WTC11 (cell line): ENCODE results near the gene SDF4. TPM values are rescaled to one million over a fixed set of nuclear protein-coding genes. Genes with fewer than 3 reads are reported as not detected.

Experiments
- ATAC-seq: fragments of 200-7000 bp; cut with Tn5 transposase; 2 replicates; pipeline ENCODE4 v1.10.0; 2021; ENCODE audit warnings: mild to moderate bottlenecking, moderate library complexity
- CTCF ChIA-PET: fragments of 300-600 bp; sonication (Branson Sonifier 250); formaldehyde crosslinking; loops from one replicate; lab custom pipeline; 2021; ENCODE audit warnings: antibody characterized with exemption; lab: Charles Lee
- POLR2A ChIA-PET: fragments of 350-600 bp; sonication (Branson Sonifier 250); formaldehyde crosslinking; loops from one replicate; lab custom pipeline; 2021; ENCODE audit warnings: antibody characterized with exemption; lab: Charles Lee
- DNase-seq: peaks from one replicate; pipeline ENCODE4 v3.0.0; 2021; ENCODE audit warnings: low spot score
- H3K27ac Mint-ChIP-seq: 2 replicates; pipeline ENCODE4 v1.8.0; 2021; ENCODE audit warnings: mixed read lengths
- H3K27me3 Mint-ChIP-seq: 2 replicates; pipeline ENCODE4 v1.8.0; 2021; ENCODE audit warnings: low read depth, mild to moderate bottlenecking, moderate library complexity, mixed read lengths
- H3K36me3 Mint-ChIP-seq: 2 replicates; pipeline ENCODE4 v1.8.0; 2021; ENCODE audit warnings: mixed read lengths
- H3K4me1 Mint-ChIP-seq: 2 replicates; pipeline ENCODE4 v1.8.0; 2022; ENCODE audit warnings: mixed read lengths
- H3K4me3 Mint-ChIP-seq: 2 replicates; pipeline ENCODE4 v1.8.0; 2021; ENCODE audit warnings: mild to moderate bottlenecking, moderate library complexity, mixed read lengths
- H3K9me3 Mint-ChIP-seq: 2 replicates; pipeline ENCODE4 v1.8.0; 2021; ENCODE audit warnings: mixed read lengths
- CREB1 ChIP-seq: sonication (generic); formaldehyde crosslinking; IDR thresholded peaks from 2 replicates; pipeline ENCODE4 v1.8.0; 2023; ENCODE audit warnings: mild to moderate bottlenecking, missing genetic modification reagents
- ELF4 ChIP-seq: sonication (generic); formaldehyde crosslinking; IDR thresholded peaks from 2 replicates; pipeline ENCODE4 v1.8.1; 2022; ENCODE audit warnings: low read depth, mild to moderate bottlenecking, moderate library complexity, missing genetic modification reagents
- FOXK1 ChIP-seq: sonication (generic); formaldehyde crosslinking; IDR thresholded peaks from 2 replicates; pipeline ENCODE4 v1.8.0; 2022; ENCODE audit warnings: mild to moderate bottlenecking, moderate library complexity, missing genetic modification reagents
- GTF2I ChIP-seq: fragments of 250-450 bp; sonication (Bioruptor Pico); conservative IDR thresholded peaks from 2 replicates; pipeline ENCODE4 v1.4.0; 2021; ENCODE audit warnings: mild to moderate bottlenecking
- IRF2 ChIP-seq: sonication (generic); formaldehyde crosslinking; IDR thresholded peaks from 2 replicates; pipeline ENCODE4 v1.8.0; 2022; ENCODE audit warnings: low read depth, missing genetic modification reagents, borderline replicate concordance
- JAZF1 ChIP-seq: fragments of 250-450 bp; sonication (Bioruptor Pico); IDR thresholded peaks from 2 replicates; pipeline ENCODE4 v1.9.0; 2021; ENCODE audit warnings: moderate library complexity, mild to moderate bottlenecking, inconsistent platforms
- JUN ChIP-seq: sonication (generic); formaldehyde crosslinking; IDR thresholded peaks from 2 replicates; pipeline ENCODE4 v1.8.0; 2023; ENCODE audit warnings: mild to moderate bottlenecking, missing genetic modification reagents
- KAT7 ChIP-seq: sonication (generic); formaldehyde crosslinking; IDR thresholded peaks from 2 replicates; pipeline ENCODE4 v1.8.1; 2023; ENCODE audit warnings: missing genetic modification reagents, mild to moderate bottlenecking, borderline replicate concordance
- MXD4 ChIP-seq: fragments of 250-450 bp; sonication (Bioruptor Pico); IDR thresholded peaks from 2 replicates; pipeline ENCODE4 v1.8.0; 2021; ENCODE audit warnings: mild to moderate bottlenecking, moderate library complexity, borderline replicate concordance
- NFE2L1 ChIP-seq: sonication (generic); formaldehyde crosslinking; IDR thresholded peaks from 2 replicates; pipeline ENCODE4 v1.8.1; 2023; ENCODE audit warnings: missing genetic modification reagents
- NFYB ChIP-seq: sonication (generic); formaldehyde crosslinking; conservative IDR thresholded peaks from 2 replicates; pipeline ENCODE4 v1.8.0; 2022; ENCODE audit warnings: low read depth, missing genetic modification reagents
- NR3C1 ChIP-seq: sonication (generic); formaldehyde crosslinking; conservative IDR thresholded peaks from 2 replicates; pipeline ENCODE4 v1.8.1; 2023; ENCODE audit warnings: low read depth, mild to moderate bottlenecking, missing genetic modification reagents
- RELA ChIP-seq: sonication (generic); formaldehyde crosslinking; IDR thresholded peaks from 2 replicates; pipeline ENCODE4 v1.8.1; 2022; ENCODE audit warnings: missing genetic modification reagents, mild to moderate bottlenecking, borderline replicate concordance
- RORB ChIP-seq: fragments of 250-450 bp; sonication (Bioruptor Pico); IDR thresholded peaks from 2 replicates; pipeline ENCODE4 v1.9.0; 2021; ENCODE audit warnings: mild to moderate bottlenecking
- SMAD4 ChIP-seq: sonication (generic); formaldehyde crosslinking; IDR thresholded peaks from 2 replicates; pipeline ENCODE4 v1.8.0; 2022; ENCODE audit warnings: mild to moderate bottlenecking, missing genetic modification reagents
- TCF7 ChIP-seq: sonication (generic); formaldehyde crosslinking; IDR thresholded peaks from 2 replicates; pipeline ENCODE4 v1.8.0; 2022; ENCODE audit warnings: mild to moderate bottlenecking, low read depth, missing genetic modification reagents, moderate library complexity
- TEAD4 ChIP-seq: sonication (generic); formaldehyde crosslinking; IDR thresholded peaks from 2 replicates; pipeline ENCODE4 v1.8.0; 2022; ENCODE audit warnings: mild to moderate bottlenecking, missing genetic modification reagents
- TP53 ChIP-seq: sonication (generic); formaldehyde crosslinking; IDR thresholded peaks from 2 replicates; pipeline ENCODE4 v1.8.1; 2023; ENCODE audit warnings: mild to moderate bottlenecking, missing genetic modification reagents
- ZBTB21 ChIP-seq: sonication (generic); formaldehyde crosslinking; IDR thresholded peaks from 2 replicates; pipeline ENCODE4 v1.8.1; 2023; ENCODE audit warnings: mild to moderate bottlenecking, missing genetic modification reagents, borderline replicate concordance
- ZNF263 ChIP-seq: sonication (generic); formaldehyde crosslinking; IDR thresholded peaks from 2 replicates; pipeline ENCODE4 v1.8.1; 2022; ENCODE audit warnings: low read depth, mild to moderate bottlenecking, moderate library complexity, missing genetic modification reagents
- ZNF317 ChIP-seq: sonication (generic); formaldehyde crosslinking; IDR thresholded peaks from 2 replicates; pipeline ENCODE4 v1.8.1; 2023; ENCODE audit warnings: low read depth, mild to moderate bottlenecking, moderate library complexity, missing genetic modification reagents, borderline replicate concordance
- ZNF423 ChIP-seq: fragments of 250-450 bp; sonication (Bioruptor Pico); IDR thresholded peaks from 2 replicates; pipeline ENCODE4 v2.1.2; 2022; ENCODE audit warnings: mild to moderate bottlenecking, moderate library complexity
- ZNF671 ChIP-seq: fragments of 250-450 bp; sonication (Bioruptor Pico); IDR thresholded peaks from 2 replicates; pipeline ENCODE4 v1.8.0; 2021; ENCODE audit warnings: mild to moderate bottlenecking
- total RNA-seq: library from RNA; stranded (reverse); gene quantifications from 3 replicates; pipeline ENCODE4 v1.2.3, GENCODE V29; 2021
- TF ChIP-seq, protein P1 (sequence below): sonication (generic); formaldehyde crosslinking; IDR thresholded peaks from 2 replicates; pipeline ENCODE4 v1.8.1; 2023; ENCODE audit warnings: mild to moderate bottlenecking, moderate library complexity, missing genetic modification reagents
- TF ChIP-seq, protein P2 (sequence below): sonication (generic); formaldehyde crosslinking; conservative IDR thresholded peaks from 2 replicates; pipeline ENCODE4 v1.8.1; 2022; ENCODE audit warnings: mild to moderate bottlenecking, missing genetic modification reagents
- TF ChIP-seq, protein P3 (sequence below): sonication (generic); formaldehyde crosslinking; IDR thresholded peaks from 2 replicates; pipeline ENCODE4 v1.8.0; 2022; ENCODE audit warnings: mild to moderate bottlenecking, missing genetic modification reagents
- TF ChIP-seq, protein P4 (sequence below): sonication (generic); formaldehyde crosslinking; IDR thresholded peaks from 2 replicates; pipeline ENCODE4 v1.8.1; 2023; ENCODE audit warnings: mild to moderate bottlenecking, missing genetic modification reagents
- TF ChIP-seq, protein P5 (sequence below): sonication (generic); formaldehyde crosslinking; IDR thresholded peaks from 2 replicates; pipeline ENCODE4 v1.8.0; 2022; ENCODE audit warnings: mild to moderate bottlenecking, missing genetic modification reagents

The SDF4 gene
- total RNA-seq, 1 experiment from 2014 or later = 101 TPM

DNA sequence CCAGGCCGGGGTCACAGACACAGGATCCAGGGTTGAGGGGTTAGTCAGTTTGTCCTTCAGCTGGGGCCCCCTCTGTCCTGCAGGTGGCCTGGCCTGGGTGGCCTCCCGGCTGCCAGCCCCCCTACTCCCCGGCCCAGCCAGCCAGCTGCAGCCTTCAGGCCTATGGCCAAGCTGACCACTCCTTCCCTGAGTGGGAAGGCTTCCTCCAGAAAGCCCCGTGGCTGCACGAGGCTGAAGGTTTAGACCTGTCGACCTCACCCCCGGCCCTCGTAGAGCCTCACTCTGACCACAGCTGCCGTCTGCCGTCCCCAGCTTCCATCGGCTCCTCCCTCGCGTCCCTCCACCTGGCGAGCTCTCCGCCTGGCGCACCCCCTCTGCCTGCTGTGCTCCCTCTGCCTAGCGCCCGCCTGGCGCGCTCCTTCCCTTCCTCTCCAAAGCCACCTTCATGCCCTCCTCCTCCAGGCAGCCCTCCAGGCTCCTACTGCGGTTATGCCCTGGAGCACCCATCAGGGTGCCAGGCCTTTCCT, 48.5 kb downstream of the SDF4 start:
- Mint-ChIP-seq H3K36me3 (no peaks in the 10 kb centered on the region), H3K27me3 (no peaks in the 10 kb centered on the region), H3K27ac (no peak overlapping the region), H3K9me3 (peaks cover 4% of the 10 kb centered on the region; the same call in 1 of the 2 replicates), H3K4me3 (no peak overlapping the region), H3K4me1 (no peaks in the 10 kb centered on the region)
- POLR2A ChIA-PET = no interaction called here
- CTCF ChIA-PET = interaction anchor here (0.9 kb wide), 1 partner anchor 9 kb away, joined by 3 read pairs; the partner anchor contains the start of gene TTLL10
- ATAC-seq (no peak), DNase-seq (peak; percentile 10)
- TF ChIP-seq JUN (CRISPR knock-in tag) (no peak), ZNF671 (CRISPR knock-in tag) (no peak), KAT7 (no peak), NFE2L1 (no peak), TCF7 (CRISPR knock-in tag) (no peak), SMAD4 (CRISPR knock-in tag) (no peak), RORB (CRISPR knock-in tag) (no peak), MXD4 (CRISPR knock-in tag) (no peak), CREB1 (CRISPR knock-in tag) (no peak), ZBTB21 (CRISPR knock-in tag) (no peak)
- TF ChIP-seq, protein P1, sequence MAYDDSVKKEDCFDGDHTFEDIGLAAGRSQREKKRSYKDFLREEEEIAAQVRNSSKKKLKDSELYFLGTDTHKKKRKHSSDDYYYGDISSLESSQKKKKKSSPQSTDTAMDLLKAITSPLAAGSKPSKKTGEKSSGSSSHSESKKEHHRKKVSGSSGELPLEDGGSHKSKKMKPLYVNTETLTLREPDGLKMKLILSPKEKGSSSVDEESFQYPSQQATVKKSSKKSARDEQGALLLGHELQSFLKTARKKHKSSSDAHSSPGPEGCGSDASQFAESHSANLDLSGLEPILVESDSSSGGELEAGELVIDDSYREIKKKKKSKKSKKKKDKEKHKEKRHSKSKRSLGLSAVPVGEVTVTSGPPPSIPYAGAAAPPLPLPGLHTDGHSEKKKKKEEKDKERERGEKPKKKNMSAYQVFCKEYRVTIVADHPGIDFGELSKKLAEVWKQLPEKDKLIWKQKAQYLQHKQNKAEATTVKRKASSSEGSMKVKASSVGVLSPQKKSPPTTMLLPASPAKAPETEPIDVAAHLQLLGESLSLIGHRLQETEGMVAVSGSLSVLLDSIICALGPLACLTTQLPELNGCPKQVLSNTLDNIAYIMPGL (CRISPR knock-in tag) = no peak

DNA sequence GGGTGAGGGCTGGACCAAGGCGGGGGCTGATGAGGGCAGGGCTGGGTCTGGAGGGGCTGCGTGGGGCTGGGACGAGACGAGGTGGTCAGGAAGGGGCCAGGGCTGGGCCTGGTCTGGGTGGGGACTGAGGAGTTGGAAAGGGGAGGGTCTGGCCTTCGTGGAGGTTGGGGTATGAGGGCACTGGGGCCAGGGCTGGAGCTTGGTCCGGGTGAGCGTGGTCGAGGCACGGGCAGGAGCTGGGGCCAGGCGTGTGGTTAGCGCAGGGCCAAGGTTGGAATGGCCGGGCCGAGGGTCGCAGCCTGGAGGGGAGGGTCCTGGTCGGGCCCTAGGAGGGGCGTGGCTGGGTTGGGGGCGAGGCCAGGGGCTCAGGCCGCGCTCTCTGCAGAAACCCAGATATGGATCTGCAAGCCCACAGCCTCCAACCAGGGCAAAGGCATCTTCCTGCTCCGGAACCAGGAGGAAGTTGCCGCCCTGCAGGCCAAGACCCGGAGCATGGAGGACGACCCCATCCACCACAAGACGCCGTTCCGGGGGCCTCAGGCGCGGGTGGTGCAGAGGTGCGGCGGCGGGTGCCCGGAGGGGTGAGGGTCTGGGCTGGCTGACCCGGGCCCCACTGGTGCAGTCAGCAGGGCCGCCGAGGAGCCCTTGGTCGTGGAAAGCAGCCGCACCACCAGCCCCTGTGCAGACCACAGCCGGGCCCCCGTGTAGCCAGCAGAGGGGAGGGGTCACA, 49.1 kb downstream of the SDF4 start:
- DNase-seq = peak; percentile 23
- no peaks in the 10 kb centered on the region for H3K36me3 Mint-ChIP-seq
- CTCF ChIA-PET = interaction anchor here (0.9 kb wide), 2 partner anchors 9 kb away, joined by 3 read pairs; partner anchors contain the start of gene TTLL10
- no peak for TF ChIP-seq TEAD4
- TF ChIP-seq, protein P2, sequence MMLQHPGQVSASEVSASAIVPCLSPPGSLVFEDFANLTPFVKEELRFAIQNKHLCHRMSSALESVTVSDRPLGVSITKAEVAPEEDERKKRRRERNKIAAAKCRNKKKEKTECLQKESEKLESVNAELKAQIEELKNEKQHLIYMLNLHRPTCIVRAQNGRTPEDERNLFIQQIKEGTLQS (CRISPR knock-in tag) = no peak
- TF ChIP-seq, protein P3, sequence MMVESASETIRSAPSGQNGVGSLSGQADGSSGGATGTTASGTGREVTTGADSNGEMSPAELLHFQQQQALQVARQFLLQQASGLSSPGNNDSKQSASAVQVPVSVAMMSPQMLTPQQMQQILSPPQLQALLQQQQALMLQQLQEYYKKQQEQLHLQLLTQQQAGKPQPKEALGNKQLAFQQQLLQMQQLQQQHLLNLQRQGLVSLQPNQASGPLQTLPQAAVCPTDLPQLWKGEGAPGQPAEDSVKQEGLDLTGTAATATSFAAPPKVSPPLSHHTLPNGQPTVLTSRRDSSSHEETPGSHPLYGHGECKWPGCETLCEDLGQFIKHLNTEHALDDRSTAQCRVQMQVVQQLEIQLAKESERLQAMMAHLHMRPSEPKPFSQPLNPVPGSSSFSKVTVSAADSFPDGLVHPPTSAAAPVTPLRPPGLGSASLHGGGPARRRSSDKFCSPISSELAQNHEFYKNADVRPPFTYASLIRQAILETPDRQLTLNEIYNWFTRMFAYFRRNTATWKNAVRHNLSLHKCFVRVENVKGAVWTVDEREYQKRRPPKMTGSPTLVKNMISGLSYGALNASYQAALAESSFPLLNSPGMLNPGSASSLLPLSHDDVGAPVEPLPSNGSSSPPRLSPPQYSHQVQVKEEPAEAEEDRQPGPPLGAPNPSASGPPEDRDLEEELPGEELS = no peak
- TF ChIP-seq, all 79 proteins: peak for 0
- no peak overlapping the region for H3K4me3 Mint-ChIP-seq
- no peaks in the 10 kb centered on the region for H3K4me1 Mint-ChIP-seq
- no peak overlapping the region for H3K27ac Mint-ChIP-seq
- POLR2A ChIA-PET = no interaction called here
- H3K9me3 Mint-ChIP-seq = no peaks in the 10 kb centered on the region
- peak; percentile 43 for ATAC-seq
- no peaks in the 10 kb centered on the region for H3K27me3 Mint-ChIP-seq

DNA sequence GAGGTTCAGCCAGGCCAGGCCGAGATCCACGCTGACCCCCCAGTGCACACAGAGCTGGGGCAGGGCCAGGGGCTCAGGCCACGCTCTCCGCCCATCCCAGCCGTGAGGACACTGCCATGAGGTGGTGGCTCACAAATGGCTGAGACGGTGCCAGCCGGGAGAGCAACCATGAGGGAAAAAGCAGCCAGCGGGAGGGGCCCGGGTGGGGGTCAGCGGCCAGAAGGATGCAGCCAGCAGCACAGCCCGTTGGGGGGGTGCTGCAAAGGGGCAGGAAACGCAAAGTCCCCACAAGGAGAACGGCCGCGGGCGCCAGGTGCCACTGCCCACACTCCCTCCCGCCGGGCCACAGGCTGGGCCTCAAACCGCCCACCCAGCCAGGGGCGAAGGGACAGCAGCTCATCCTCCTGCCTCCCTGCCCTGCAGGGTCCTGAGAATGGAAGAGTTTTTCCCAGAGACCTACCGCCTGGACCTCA, 49.8 kb downstream of the SDF4 start:
- no peaks in the 10 kb centered on the region for H3K36me3 Mint-ChIP-seq
- no peaks in the 10 kb centered on the region for H3K9me3 Mint-ChIP-seq
- POLR2A ChIA-PET = no interaction called here
- H3K4me3 Mint-ChIP-seq = no peak overlapping the region
- DNase-seq (peak; percentile 9), ATAC-seq (no peak)
- H3K27me3 Mint-ChIP-seq = no peaks in the 10 kb centered on the region
- H3K4me1 Mint-ChIP-seq = peaks cover 2% of the 10 kb centered on the region
- H3K27ac Mint-ChIP-seq = 0 out of 2 replicates have a peak overlapping the region, but pooled peaks have one; percentile 65
- CTCF ChIA-PET = interaction anchor here (0.9 kb wide), 1 partner anchor 8 kb away, joined by 3 read pairs; the partner anchor contains the start of gene TTLL10
- no peak for TF ChIP-seq ZNF263 (CRISPR knock-in tag)
- TF ChIP-seq, protein P4, sequence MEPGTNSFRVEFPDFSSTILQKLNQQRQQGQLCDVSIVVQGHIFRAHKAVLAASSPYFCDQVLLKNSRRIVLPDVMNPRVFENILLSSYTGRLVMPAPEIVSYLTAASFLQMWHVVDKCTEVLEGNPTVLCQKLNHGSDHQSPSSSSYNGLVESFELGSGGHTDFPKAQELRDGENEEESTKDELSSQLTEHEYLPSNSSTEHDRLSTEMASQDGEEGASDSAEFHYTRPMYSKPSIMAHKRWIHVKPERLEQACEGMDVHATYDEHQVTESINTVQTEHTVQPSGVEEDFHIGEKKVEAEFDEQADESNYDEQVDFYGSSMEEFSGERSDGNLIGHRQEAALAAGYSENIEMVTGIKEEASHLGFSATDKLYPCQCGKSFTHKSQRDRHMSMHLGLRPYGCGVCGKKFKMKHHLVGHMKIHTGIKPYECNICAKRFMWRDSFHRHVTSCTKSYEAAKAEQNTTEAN (CRISPR knock-in tag) = no peak
- TF ChIP-seq TP53 (CRISPR knock-in tag) = no peak
- no peak for TF ChIP-seq ZNF423 (CRISPR knock-in tag)
- TF ChIP-seq ZNF317 (CRISPR knock-in tag) = no peak
- no peak for TF ChIP-seq RELA
- no peak for TF ChIP-seq IRF2
- no peak for TF ChIP-seq NR3C1 (CRISPR knock-in tag)
- no peak for TF ChIP-seq NFYB
- no peak for TF ChIP-seq JAZF1
- TF ChIP-seq GTF2I (CRISPR knock-in tag) = no peak
- no peak for TF ChIP-seq FOXK1
- no peak for TF ChIP-seq ELF4 (CRISPR knock-in tag)
- TF ChIP-seq, protein P5, sequence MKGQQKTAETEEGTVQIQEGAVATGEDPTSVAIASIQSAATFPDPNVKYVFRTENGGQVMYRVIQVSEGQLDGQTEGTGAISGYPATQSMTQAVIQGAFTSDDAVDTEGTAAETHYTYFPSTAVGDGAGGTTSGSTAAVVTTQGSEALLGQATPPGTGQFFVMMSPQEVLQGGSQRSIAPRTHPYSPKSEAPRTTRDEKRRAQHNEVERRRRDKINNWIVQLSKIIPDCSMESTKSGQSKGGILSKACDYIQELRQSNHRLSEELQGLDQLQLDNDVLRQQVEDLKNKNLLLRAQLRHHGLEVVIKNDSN (CRISPR knock-in tag) = no peak
- TF ChIP-seq ZNF671 (CRISPR knock-in tag) = no peak
- no peak for TF ChIP-seq TEAD4
